HCT116 (cell line): ENCODE measurements around the gene ZNF611.

Source experiments
- CBX3 ChIP-seq: IDR thresholded peaks from 2 replicates; pipeline ENCODE4 v1.6.1; 2012; ENCODE audit warnings: low read depth
- CEBPB ChIP-seq: IDR thresholded peaks from 2 replicates; pipeline ENCODE4 v1.6.1; 2012; ENCODE audit warnings: low read depth
- EGR1 ChIP-seq: IDR thresholded peaks from 2 replicates; pipeline ENCODE4 v1.6.1; 2012; ENCODE audit warnings: low read depth
- ELF1 ChIP-seq: IDR thresholded peaks from 2 replicates; pipeline ENCODE4 v1.6.1; 2012; ENCODE audit warnings: low read depth, borderline replicate concordance
- EZH2 ChIP-seq: fragments of 200-600 bp; sonication (generic); IDR thresholded peaks from 2 replicates; pipeline ENCODE4 v1.6.1; 2017; ENCODE audit warnings: antibody characterized with exemption, mixed run types
- POLR2A ChIP-seq: IDR thresholded peaks from 2 replicates; pipeline ENCODE4 v1.7.0; 2011; ENCODE audit warnings: borderline replicate concordance; ENCODE audit not compliant: insufficient read depth, insufficient read length; ENCODE audit errors: extremely low read depth
- YY1 ChIP-seq: IDR thresholded peaks from 2 replicates; pipeline ENCODE4 v1.6.1; 2011; ENCODE audit warnings: low read length, low read depth, moderate library complexity, mild to moderate bottlenecking; ENCODE audit not compliant: insufficient replicate concordance; ENCODE audit errors: extremely low read depth
- ZNF274 ChIP-seq: fragments of 200-500 bp; sonication (Bioruptor generic); IDR thresholded peaks from 2 replicates; pipeline ENCODE4 v1.6.1; 2014; ENCODE audit warnings: mild to moderate bottlenecking, low read depth, low read length, inconsistent platforms
- TF ChIP-seq, protein P1 (sequence below), 3 experiments: fragments of 200-600 bp in 1 of 3; sonication (generic) in 1 of 3; IDR thresholded peaks in 2 of 3; conservative IDR thresholded peaks in 1 of 3; 2 replicates each; pipeline ENCODE4 v1.5.1; 2012 to 2017; ENCODE audit warnings: low read depth in 2 of 3, low read length in 2 of 3, antibody characterized with exemption in 1 of 3, borderline replicate concordance in 1 of 3, control low read depth in 1 of 3, mild to moderate bottlenecking in 1 of 3, mixed read lengths in 1 of 3, mixed run types in 1 of 3, moderate library complexity in 1 of 3; ENCODE audit not compliant: insufficient read depth in 1 of 3
- TF ChIP-seq, protein P2 (sequence below): IDR thresholded peaks from 2 replicates; pipeline ENCODE4 v1.6.1; 2012

GRCh38 chr19:52673014-52673413 lies 61.8 kb downstream of the ZNF611 start:
- TF ChIP-seq, protein P1, sequence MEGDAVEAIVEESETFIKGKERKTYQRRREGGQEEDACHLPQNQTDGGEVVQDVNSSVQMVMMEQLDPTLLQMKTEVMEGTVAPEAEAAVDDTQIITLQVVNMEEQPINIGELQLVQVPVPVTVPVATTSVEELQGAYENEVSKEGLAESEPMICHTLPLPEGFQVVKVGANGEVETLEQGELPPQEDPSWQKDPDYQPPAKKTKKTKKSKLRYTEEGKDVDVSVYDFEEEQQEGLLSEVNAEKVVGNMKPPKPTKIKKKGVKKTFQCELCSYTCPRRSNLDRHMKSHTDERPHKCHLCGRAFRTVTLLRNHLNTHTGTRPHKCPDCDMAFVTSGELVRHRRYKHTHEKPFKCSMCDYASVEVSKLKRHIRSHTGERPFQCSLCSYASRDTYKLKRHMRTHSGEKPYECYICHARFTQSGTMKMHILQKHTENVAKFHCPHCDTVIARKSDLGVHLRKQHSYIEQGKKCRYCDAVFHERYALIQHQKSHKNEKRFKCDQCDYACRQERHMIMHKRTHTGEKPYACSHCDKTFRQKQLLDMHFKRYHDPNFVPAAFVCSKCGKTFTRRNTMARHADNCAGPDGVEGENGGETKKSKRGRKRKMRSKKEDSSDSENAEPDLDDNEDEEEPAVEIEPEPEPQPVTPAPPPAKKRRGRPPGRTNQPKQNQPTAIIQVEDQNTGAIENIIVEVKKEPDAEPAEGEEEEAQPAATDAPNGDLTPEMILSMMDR (IDR thresholded peaks at IDR 0.05 in 2 of 3, conservative IDR thresholded peaks at IDR 0.05 in 1 of 3; ENCODE audit: borderline replicate concordance in 1 of 3, insufficient read depth in 1 of 3, low read depth in 2 of 3, low read length in 2 of 3), result no peak
- TF ChIP-seq POLR2A (no peak), CEBPB (no peak), EZH2 (no peak), CBX3 (no peak), ELF1 (no peak), ZNF274 (no peak), EGR1 (no peak), YY1 (no peak)
- TF ChIP-seq, protein P2, sequence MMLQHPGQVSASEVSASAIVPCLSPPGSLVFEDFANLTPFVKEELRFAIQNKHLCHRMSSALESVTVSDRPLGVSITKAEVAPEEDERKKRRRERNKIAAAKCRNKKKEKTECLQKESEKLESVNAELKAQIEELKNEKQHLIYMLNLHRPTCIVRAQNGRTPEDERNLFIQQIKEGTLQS, result no peak
